ENCODE measurements around the gene KRTAP4-2. TPM values are rescaled to one million over a fixed set of nuclear protein-coding genes. Genes with fewer than 3 reads are reported as not detected.
"Not testable (repeated sequence)": the region's sequence is repeated elsewhere in the genome, so short reads cannot be mapped to it uniquely, and the experiment has no call there.

The KRTAP4-2 gene
- total and polyA plus RNA-seq, 9 of the 15 experiments (the other 6 are each of a cell fraction or from before 2014, with no cell fraction given), result not detected

- TF ChIP-seq CREB5 (CRISPR knock-in tag; IDR thresholded peaks at IDR 0.05), result no peak
- TF ChIP-seq FOXJ3 (CRISPR knock-in tag; IDR thresholded peaks at IDR 0.05), result no peak
- no peak for TF ChIP-seq ZNF12 (CRISPR knock-in tag; IDR thresholded peaks at IDR 0.05)
- no peak for TF ChIP-seq TRIM24 (IDR thresholded peaks at IDR 0.05)
- TF ChIP-seq MAX (CRISPR knock-in tag; IDR thresholded peaks at IDR 0.05), result no peak
Measured at GRCh38 chr17:41149652-41149985, 28.4 kb downstream of the KRTAP4-2 start, which contains the start of gene KRTAP4-5 (continued).

- H3K9me3 ChIP-seq (replicated peaks; ENCODE audit: control insufficient read depth, insufficient read depth, low read depth, low read length); in situ Hi-C loops (cut with MboI); H3K9me1 ChIP-seq (ENCODE audit: control insufficient read depth, insufficient read depth, low read length); H3K79me2 ChIP-seq (ENCODE audit: control insufficient read depth, insufficient read depth, low read length); H3K4me1 ChIP-seq (replicated peaks in 1 of 2; ENCODE audit: control insufficient read depth in 2 of 2, insufficient read depth in 2 of 2, low read length in 2 of 2); intact Hi-C loops (cut with micrococcal nuclease); FAIRE-seq; POLR2A ChIA-PET; CTCF ChIA-PET (ENCODE audit: low intra/inter-chr PET ratio); H2AFZ ChIP-seq (ENCODE audit: low read depth, low read length); BruUV-seq (replicated peaks); H3K4me2 ChIP-seq (ENCODE audit: insufficient read depth, low read length); H4K20me1 ChIP-seq (replicated peaks; ENCODE audit: control insufficient read depth, insufficient read depth, low read length); ATAC-seq; DNase-seq (ENCODE audit: extremely low read depth in 1 of 4, low spot score in 3 of 4); H3K9ac ChIP-seq (ENCODE audit: insufficient read depth in 1 of 2, low read depth in 2 of 2, low read length in 2 of 2); H3K4me3 ChIP-seq; H3K36me3 ChIP-seq (ENCODE audit: control insufficient read depth, insufficient read depth, low read length); H3K27ac ChIP-seq (ENCODE audit: extremely low read depth, low read depth, low read length); H3K27me3 ChIP-seq (ENCODE audit: control insufficient read depth in 2 of 2, insufficient read depth in 2 of 2, low read length in 2 of 2): not testable (repeated sequence)
- WGBS (ENCODE audit: insufficient coverage, low coverage, missing lambda C conversion rate), result 0% methylated on average over 9 of the region's 10 CpGs
Measured at GRCh38 chr17:41148971-41149651, 28.9 kb downstream of the KRTAP4-2 start.
